ENCODE measurements around the gene HOXB1.

- TF ChIP-seq RAD21 (IDR thresholded peaks at IDR 0.05 in 1 of 2, conservative IDR thresholded peaks at IDR 0.05 in 1 of 2; ENCODE audit: low read depth in 2 of 2, low read length in 2 of 2) (no peak), CTCF (IDR thresholded peaks at IDR 0.05; ENCODE audit: control extremely low read depth in 1 of 3, insufficient read depth in 1 of 3, low read depth in 1 of 3, low read length in 3 of 3) (no peak), GABPA (IDR thresholded peaks at IDR 0.05; ENCODE audit: borderline replicate concordance, insufficient read depth, low read length) (no peak), YY1 (IDR thresholded peaks at IDR 0.05; ENCODE audit: low read depth, low read length) (no peak), EP300 (IDR thresholded peaks at IDR 0.05; ENCODE audit: borderline replicate concordance in 1 of 2, low read depth in 2 of 2, low read length in 2 of 2) (no peak), SP1 (IDR thresholded peaks at IDR 0.05; ENCODE audit: low read depth, low read length) (no peak), PHF8 (conservative IDR thresholded peaks at IDR 0.05; ENCODE audit: low read depth, low read length) (no peak)
These were observed 39.1 kb downstream of the HOXB1 start for GRCh38 chr17:48491527-48492273.
